Transverse colon (tissue), 3 donors: ENCODE results near the gene ZBTB7A.

ENCODE experiments used
- POLR2A ChIP-seq: fragments of 450-650 bp; IDR thresholded peaks from one replicate; pipeline ENCODE4 v1.6.1; 2016; ENCODE audit warnings: antibody characterized with exemption, mild to moderate bottlenecking, moderate library complexity
- TF ChIP-seq, protein P1 (sequence below), 5 experiments: fragments of 200-600 bp in 3 of 5; fragments of 450-650 bp in 2 of 5; sonication (generic) in 3 of 5; IDR thresholded peaks; 1 replicate in 2 of 5; 2 replicates in 3 of 5; pipeline ENCODE4 v1.5.1; 2016 to 2017; ENCODE audit warnings: antibody characterized with exemption in 5 of 5, inconsistent platforms in 3 of 5, mild to moderate bottlenecking in 2 of 5, moderate library complexity in 1 of 5

GRCh38 chr19:4077007-4077374 lies 10.3 kb upstream of the ZBTB7A start:
- TF ChIP-seq, protein P1, sequence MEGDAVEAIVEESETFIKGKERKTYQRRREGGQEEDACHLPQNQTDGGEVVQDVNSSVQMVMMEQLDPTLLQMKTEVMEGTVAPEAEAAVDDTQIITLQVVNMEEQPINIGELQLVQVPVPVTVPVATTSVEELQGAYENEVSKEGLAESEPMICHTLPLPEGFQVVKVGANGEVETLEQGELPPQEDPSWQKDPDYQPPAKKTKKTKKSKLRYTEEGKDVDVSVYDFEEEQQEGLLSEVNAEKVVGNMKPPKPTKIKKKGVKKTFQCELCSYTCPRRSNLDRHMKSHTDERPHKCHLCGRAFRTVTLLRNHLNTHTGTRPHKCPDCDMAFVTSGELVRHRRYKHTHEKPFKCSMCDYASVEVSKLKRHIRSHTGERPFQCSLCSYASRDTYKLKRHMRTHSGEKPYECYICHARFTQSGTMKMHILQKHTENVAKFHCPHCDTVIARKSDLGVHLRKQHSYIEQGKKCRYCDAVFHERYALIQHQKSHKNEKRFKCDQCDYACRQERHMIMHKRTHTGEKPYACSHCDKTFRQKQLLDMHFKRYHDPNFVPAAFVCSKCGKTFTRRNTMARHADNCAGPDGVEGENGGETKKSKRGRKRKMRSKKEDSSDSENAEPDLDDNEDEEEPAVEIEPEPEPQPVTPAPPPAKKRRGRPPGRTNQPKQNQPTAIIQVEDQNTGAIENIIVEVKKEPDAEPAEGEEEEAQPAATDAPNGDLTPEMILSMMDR (IDR thresholded peaks at IDR 0.05): no peak
- TF ChIP-seq POLR2A: no peak
